ENCODE results near the gene FOSB.

The FOSB gene

DNA sequence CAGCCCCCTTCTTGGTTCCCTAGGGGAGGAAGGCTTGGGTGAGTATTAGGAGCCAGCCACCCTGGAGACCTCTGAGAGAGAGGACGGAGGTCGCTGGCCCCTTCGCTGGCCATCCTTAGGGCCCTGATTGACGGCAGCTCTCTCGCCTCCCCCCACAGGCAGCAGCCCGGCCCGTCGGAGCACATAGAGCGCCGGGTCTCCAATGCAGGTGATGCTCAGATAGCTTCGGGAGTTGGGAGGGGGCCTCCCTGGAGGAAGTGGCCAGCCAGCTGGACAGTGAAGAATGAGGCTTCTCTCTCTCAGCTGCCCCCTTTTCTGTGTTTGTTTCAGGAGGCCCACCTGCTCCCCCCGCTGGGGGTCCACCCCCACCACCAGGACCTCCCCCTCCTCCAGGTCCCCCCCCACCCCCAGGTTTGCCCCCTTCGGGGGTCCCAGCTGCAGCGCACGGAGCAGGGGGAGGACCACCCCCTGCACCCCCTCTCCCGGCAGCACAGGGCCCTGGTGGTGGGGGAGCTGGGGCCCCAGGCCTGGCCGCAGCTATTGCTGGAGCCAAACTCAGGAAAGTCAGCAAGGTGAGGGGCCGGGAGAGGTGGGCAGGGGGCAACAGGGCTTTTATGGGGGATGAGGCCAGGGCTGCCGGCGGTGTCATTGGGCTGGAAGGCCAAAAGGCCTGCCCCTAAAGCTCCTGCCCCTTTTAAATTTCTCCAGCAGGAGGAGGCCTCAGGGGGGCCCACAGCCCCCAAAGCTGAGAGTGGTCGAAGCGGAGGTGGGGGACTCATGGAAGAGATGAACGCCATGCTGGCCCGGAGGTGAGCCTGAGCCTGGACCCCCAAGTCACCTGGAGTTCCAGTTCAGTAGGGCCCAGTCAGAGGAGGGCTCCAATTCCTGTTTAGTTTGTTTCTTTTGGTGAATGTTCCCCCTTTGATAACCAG is 54.5 kb downstream of the FOSB start:
- no peak for DNase-seq (ENCODE audit: low read depth in 2 of 3, low spot score in 2 of 3)

DNA sequence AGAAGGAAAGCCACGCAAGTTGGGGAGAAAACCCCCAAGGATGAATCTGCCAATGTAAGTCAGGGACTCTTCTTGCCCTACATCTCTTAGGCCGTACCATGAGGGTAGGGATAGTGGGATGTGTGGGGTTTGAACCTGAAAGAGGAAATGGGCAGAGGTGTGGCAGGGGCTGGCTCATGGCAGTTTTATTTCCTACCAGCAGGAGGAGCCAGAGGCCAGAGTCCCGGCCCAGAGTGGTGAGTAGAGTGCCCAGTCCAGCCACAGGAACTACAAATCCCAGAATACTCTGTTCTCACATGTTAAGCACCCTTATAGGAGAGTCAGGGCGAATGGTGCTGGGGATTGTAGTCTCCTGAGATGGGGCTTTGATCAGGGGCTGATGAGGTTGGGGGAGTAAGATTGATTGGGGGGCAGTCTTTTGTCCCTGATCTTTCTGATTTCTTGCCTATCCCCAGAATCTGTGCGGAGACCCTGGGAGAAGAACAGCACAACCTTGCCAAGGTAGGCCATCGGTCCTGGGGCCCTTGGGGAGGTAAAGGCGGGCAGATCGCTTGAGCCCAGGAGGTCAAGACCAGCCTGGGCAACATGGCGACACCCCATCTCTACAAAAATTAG is 56.0 kb downstream of the FOSB start:
- peak in 2 of 3 experiments; percentile 45 to 48 for DNase-seq (ENCODE audit: low read depth in 2 of 3, low spot score in 2 of 3)

DNA sequence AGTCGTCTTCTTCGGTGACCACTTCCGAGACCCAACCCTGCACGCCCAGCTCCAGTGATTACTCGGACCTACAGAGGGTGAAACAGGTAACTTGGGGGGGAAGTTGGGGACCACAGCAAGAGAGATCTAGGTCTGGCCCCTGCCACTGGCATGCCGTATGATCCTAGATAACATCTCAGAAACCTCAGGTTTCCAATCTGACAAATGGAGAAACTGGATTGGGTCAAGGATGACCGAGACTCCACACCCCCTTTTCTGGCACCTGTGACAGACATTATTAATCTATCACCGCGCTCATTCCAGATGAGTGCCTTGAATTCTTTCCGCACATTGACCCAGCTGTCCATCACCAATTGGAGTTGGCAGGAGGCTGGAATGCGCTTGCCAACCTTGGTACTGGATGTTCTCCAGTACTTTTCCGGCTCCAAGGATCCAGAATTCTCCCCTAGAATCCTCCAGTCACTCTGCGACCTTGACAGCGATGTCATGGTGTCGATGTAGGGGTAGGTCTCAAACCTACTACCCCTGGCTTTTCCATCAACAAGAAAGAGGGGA is 56.9 kb downstream of the FOSB start:
- DNase-seq (ENCODE audit: low read depth in 2 of 3, low spot score in 2 of 3): no peak
